GM23338 (cell line): ENCODE data around the gene SOX30. TPM values are rescaled to one million over a fixed set of nuclear protein-coding genes. Genes with fewer than 3 reads are reported as not detected.
"Not testable (repeated sequence)": the region's sequence is repeated elsewhere in the genome, so short reads cannot be mapped to it uniquely, and the experiment has no call there.

Experiments used
- ATAC-seq: fragments of 200-7000 bp; cut with Tn5 transposase; 3 replicates; pipeline ENCODE4 v1.9.1; 2020
- DNase-seq: peaks from one replicate; pipeline ENCODE4 v3.0.0-alpha.2; 2015; ENCODE audit warnings: low spot score
- H2AFZ ChIP-seq: fragments of 200-600 bp; sonication (generic); 2 replicates; pipeline ENCODE4 v1.8.0; 2016; ENCODE audit warnings: antibody characterized with exemption, mild to moderate bottlenecking, moderate library complexity
- H3F3A ChIP-seq: fragments of 200-600 bp; sonication (generic); replicated peaks from 2 replicates; pipeline ENCODE4 v1.8.0; 2017; ENCODE audit warnings: antibody characterized with exemption, mixed run types, low read depth
- H3K27ac ChIP-seq: fragments of 200-600 bp; sonication (generic); 2 replicates; pipeline ENCODE4 v1.6.1; 2016; ENCODE audit warnings: low read depth
- H3K27me3 ChIP-seq: fragments of 200-600 bp; sonication (generic); 2 replicates; pipeline ENCODE4 v1.8.0; 2016; ENCODE audit warnings: mild to moderate bottlenecking, mixed run types, moderate library complexity; ENCODE audit not compliant: insufficient read depth
- H3K36me3 ChIP-seq: fragments of 200-600 bp; sonication (generic); 2 replicates; pipeline ENCODE4 v1.8.0; 2016; ENCODE audit warnings: mild to moderate bottlenecking; ENCODE audit not compliant: insufficient read depth
- H3K4me1 ChIP-seq: fragments of 200-600 bp; sonication (generic); 2 replicates; pipeline ENCODE4 v1.8.0; 2016; ENCODE audit warnings: mild to moderate bottlenecking, moderate library complexity; ENCODE audit not compliant: insufficient read depth
- H3K4me2 ChIP-seq: fragments of 200-600 bp; sonication (generic); 2 replicates; pipeline ENCODE4 v1.7.1; 2017; ENCODE audit warnings: mixed run types
- H3K4me3 ChIP-seq: fragments of 200-600 bp; sonication (generic); 2 replicates; pipeline ENCODE4 v1.6.1; 2016; ENCODE audit warnings: mixed run types
- H3K79me2 ChIP-seq: fragments of 200-600 bp; sonication (generic); replicated peaks from 2 replicates; pipeline ENCODE4 v1.8.0; 2017; ENCODE audit warnings: mild to moderate bottlenecking; ENCODE audit not compliant: insufficient read depth
- H3K9me2 ChIP-seq: fragments of 200-600 bp; sonication (generic); 2 replicates; pipeline ENCODE4 v1.8.0; 2017; ENCODE audit not compliant: insufficient read depth
- H4K20me1 ChIP-seq: fragments of 200-600 bp; sonication (generic); replicated peaks from 2 replicates; pipeline ENCODE4 v1.8.0; 2017; ENCODE audit warnings: mild to moderate bottlenecking; ENCODE audit not compliant: insufficient read depth
- H3K27ac Mint-ChIP-seq: 2 replicates; pipeline ENCODE4 v1.8.0; 2020; ENCODE audit warnings: inconsistent platforms, mild to moderate bottlenecking, moderate library complexity, mixed read lengths
- H3K27me3 Mint-ChIP-seq: 3 replicates; pipeline ENCODE4 v1.8.0; 2022; ENCODE audit warnings: low read depth, mild to moderate bottlenecking, moderate library complexity, mixed read lengths, inconsistent platforms; ENCODE audit not compliant: insufficient read depth, poor library complexity
- H3K36me3 Mint-ChIP-seq: 3 replicates; pipeline ENCODE4 v1.8.0; 2021; ENCODE audit warnings: low read depth, mild to moderate bottlenecking, inconsistent platforms, moderate library complexity, mixed read lengths
- H3K4me1 Mint-ChIP-seq: 3 replicates; pipeline ENCODE4 v1.8.0; 2020; ENCODE audit warnings: mild to moderate bottlenecking, inconsistent platforms, mixed read lengths
- H3K4me3 Mint-ChIP-seq: 3 replicates; pipeline ENCODE4 v1.8.0; 2021; ENCODE audit warnings: moderate library complexity, mild to moderate bottlenecking, inconsistent platforms, mixed read lengths
- H3K9me3 Mint-ChIP-seq: 3 replicates; pipeline ENCODE4 v1.8.0; 2020; ENCODE audit warnings: moderate library complexity, mild to moderate bottlenecking, inconsistent platforms, mixed read lengths
- CREB1 ChIP-seq: fragments of 250-450 bp; sonication (Bioruptor Pico); IDR thresholded peaks from 2 replicates; pipeline ENCODE4 v1.5.0; 2020; ENCODE audit warnings: low read depth, mild to moderate bottlenecking, moderate library complexity
- EZH2 ChIP-seq: fragments of 200-600 bp; sonication (generic); IDR thresholded peaks from one replicate; pipeline ENCODE4 v1.8.0; 2017; ENCODE audit warnings: antibody characterized with exemption, mild to moderate bottlenecking, low read depth; ENCODE audit not compliant: unreplicated experiment
- JUNB ChIP-seq: IDR thresholded peaks from one replicate; pipeline ENCODE4 v1.6.1; 2016; ENCODE audit warnings: antibody characterized with exemption; ENCODE audit not compliant: unreplicated experiment
- POLR2AphosphoS5 ChIP-seq: IDR thresholded peaks from 2 replicates; pipeline ENCODE4 v1.6.1; 2016; ENCODE audit warnings: antibody characterized with exemption, low read depth
- STAT1 ChIP-seq: IDR thresholded peaks from one replicate; pipeline ENCODE4 v1.6.1; 2016; ENCODE audit warnings: antibody characterized with exemption; ENCODE audit not compliant: unreplicated experiment
- ZNF462 ChIP-seq: fragments of 250-450 bp; sonication (Bioruptor Pico); IDR thresholded peaks from 2 replicates; pipeline ENCODE4 v1.5.0; 2020; ENCODE audit warnings: mild to moderate bottlenecking, moderate library complexity
- polyA plus RNA-seq: library from polyadenylated mRNA; unstranded; fragments of >200 nt; fragmentation: Nextera tagmentation; extraction: Ambion mirVana; gene quantifications from 2 replicates; pipeline ENCODE4 v1.2.1, GENCODE V29; 2016
- total RNA-seq: library from RNA; depleted of rRNA; stranded (reverse); fragments of >200 nt; shearing (Covaris generic); gene quantifications from 2 replicates; pipeline ENCODE4 v1.2.3, GENCODE V29; 2014
- TF ChIP-seq, protein P1 (sequence below), 2 experiments: fragments of 200-600 bp in 1 of 2; sonication (generic) in 1 of 2; conservative IDR thresholded peaks; 2 replicates each; pipeline versions ENCODE4 v1.5.1 to v1.6.1; 2016 to 2017; ENCODE audit warnings: antibody characterized with exemption in 2 of 2, low read depth in 2 of 2, mild to moderate bottlenecking in 2 of 2, moderate library complexity in 1 of 2

The SOX30 gene
- total and polyA plus RNA-seq, 2 experiments from 2014 or later = 0.47 to 1.3 TPM

GRCh38 chr5:157687198-157687554 lies 34.9 kb upstream of the SOX30 start:
- Histone ChIP-seq H3K9me2 (no peaks in the 10 kb centered on the region), H3K79me2 (no peaks in the 10 kb centered on the region), H3F3A (no peaks in the 10 kb centered on the region), H3K27ac (no peak overlapping the region), H3K27me3 (no peaks in the 10 kb centered on the region), H2AFZ (no peak overlapping the region; the same call in 1 of the 2 replicates), H3K4me2 (no peak overlapping the region), H3K36me3 (0 out of 2 replicates have a peak, but pooled peaks cover 4% of the 10 kb centered on the region), H3K4me1 (no peaks in the 10 kb centered on the region), H3K4me3 (no peak overlapping the region), H4K20me1 (no peaks in the 10 kb centered on the region)
- TF ChIP-seq POLR2AphosphoS5 (no peak), EZH2 (no peak)
- H3K9me3 Mint-ChIP-seq = peaks cover 10% of the 10 kb centered on the region
- H3K36me3 Mint-ChIP-seq = peaks cover 5% of the 10 kb centered on the region
- H3K27ac Mint-ChIP-seq = no peak overlapping the region
- no peaks in the 10 kb centered on the region; the same call in 2 of the 3 replicates for H3K4me1 Mint-ChIP-seq
- peaks cover 5% of the 10 kb centered on the region for H3K27me3 Mint-ChIP-seq
- ATAC-seq (no peak), DNase-seq (no peak)
- no peak overlapping the region for H3K4me3 Mint-ChIP-seq

DNA sequence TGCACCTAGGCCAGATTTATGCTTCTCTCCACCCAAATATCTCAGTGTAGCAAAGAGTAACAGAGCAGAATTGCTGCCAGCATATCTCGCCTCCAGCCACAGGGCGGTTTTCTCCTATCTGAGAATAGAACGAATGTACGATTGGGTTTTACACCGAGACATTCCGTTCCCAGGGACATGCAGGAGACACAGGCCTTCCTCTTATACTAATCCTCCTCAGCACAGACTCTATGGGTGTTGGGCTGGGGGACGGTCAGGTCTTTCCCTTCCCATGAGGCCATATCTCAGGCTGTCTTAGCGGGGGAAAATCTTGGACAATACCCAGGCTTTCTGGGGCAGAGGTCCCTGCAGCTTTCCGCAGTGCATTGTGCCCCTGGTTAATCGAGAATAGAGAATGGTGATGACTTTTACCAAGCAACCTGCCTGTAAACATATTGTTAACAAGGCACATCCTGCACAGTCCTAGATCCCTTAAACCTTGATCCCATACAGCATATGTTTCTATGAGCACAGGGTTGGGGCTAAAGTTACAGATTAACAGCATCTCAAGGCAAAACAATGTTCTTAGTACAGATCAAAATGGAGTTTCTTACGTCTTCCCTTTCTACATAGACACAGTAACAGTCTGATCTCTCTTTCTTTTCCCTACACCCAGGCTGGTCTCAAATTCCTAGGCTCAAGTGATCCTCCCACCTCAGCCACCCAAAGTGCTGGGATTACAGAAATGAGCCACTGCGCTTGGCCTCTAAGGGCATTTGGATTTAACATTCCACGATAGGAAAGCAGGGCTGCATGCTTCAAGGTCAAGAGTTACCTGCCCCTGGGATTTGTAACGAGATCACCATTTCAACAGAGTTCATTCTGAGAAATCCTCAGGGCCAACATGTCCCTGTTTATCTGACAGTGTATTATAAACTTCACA lies 34.3 kb upstream of the SOX30 start:
- peak overlapping the region; percentile 38; the same call in 1 of the 2 replicates for H2AFZ ChIP-seq
- H3K4me3 ChIP-seq, H3K4me1 ChIP-seq, H3K79me2 ChIP-seq, H3K27me3 Mint-ChIP-seq, H3K9me3 Mint-ChIP-seq, DNase-seq, H3F3A ChIP-seq, H3K4me3 Mint-ChIP-seq, H3K36me3 Mint-ChIP-seq, ATAC-seq, H4K20me1 ChIP-seq, H3K4me2 ChIP-seq, H3K4me1 Mint-ChIP-seq, H3K9me2 ChIP-seq, H3K27me3 ChIP-seq, H3K27ac ChIP-seq, H3K36me3 ChIP-seq, H3K27ac Mint-ChIP-seq: not testable (repeated sequence)

- no peak for ATAC-seq
- TF ChIP-seq ZNF462 (CRISPR knock-in tag) = no peak
- TF ChIP-seq, protein P1, sequence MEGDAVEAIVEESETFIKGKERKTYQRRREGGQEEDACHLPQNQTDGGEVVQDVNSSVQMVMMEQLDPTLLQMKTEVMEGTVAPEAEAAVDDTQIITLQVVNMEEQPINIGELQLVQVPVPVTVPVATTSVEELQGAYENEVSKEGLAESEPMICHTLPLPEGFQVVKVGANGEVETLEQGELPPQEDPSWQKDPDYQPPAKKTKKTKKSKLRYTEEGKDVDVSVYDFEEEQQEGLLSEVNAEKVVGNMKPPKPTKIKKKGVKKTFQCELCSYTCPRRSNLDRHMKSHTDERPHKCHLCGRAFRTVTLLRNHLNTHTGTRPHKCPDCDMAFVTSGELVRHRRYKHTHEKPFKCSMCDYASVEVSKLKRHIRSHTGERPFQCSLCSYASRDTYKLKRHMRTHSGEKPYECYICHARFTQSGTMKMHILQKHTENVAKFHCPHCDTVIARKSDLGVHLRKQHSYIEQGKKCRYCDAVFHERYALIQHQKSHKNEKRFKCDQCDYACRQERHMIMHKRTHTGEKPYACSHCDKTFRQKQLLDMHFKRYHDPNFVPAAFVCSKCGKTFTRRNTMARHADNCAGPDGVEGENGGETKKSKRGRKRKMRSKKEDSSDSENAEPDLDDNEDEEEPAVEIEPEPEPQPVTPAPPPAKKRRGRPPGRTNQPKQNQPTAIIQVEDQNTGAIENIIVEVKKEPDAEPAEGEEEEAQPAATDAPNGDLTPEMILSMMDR (conservative IDR thresholded peaks at IDR 0.05; ENCODE audit: low read depth in 2 of 2) = no peak
- TF ChIP-seq EZH2 = no peak
- TF ChIP-seq CREB1 (CRISPR knock-in tag) = no peak
- TF ChIP-seq JUNB = no peak
- no peak for TF ChIP-seq STAT1
Measured at GRCh38 chr5:157682257-157682656, 30.0 kb upstream of the SOX30 start.

More at GRCh38 chr5:157682257-157682656, 30.0 kb upstream of the SOX30 start:
- Mint-ChIP-seq H3K4me1 (no peaks in the 10 kb centered on the region), H3K9me3 (no peaks in the 10 kb centered on the region), H3K4me3 (no peak overlapping the region), H3K27me3 (peaks cover 7% of the 10 kb centered on the region), H3K36me3 (no peaks in the 10 kb centered on the region), H3K27ac (no peak overlapping the region)
- Histone ChIP-seq H3K4me2 (no peak overlapping the region), H3K79me2 (no peaks in the 10 kb centered on the region), H3F3A (no peaks in the 10 kb centered on the region), H3K9me2 (no peaks in the 10 kb centered on the region), H3K27ac (no peak overlapping the region), H3K4me3 (no peak overlapping the region), H3K4me1 (no peaks in the 10 kb centered on the region), H4K20me1 (no peaks in the 10 kb centered on the region), H2AFZ (no peak overlapping the region), H3K27me3 (no peaks in the 10 kb centered on the region), H3K36me3 (no peaks in the 10 kb centered on the region)
- DNase-seq = no peak
